ENCODE results near the gene PDGFA. TPM values are rescaled to one million over a fixed set of nuclear protein-coding genes. Genes with fewer than 3 reads are reported as not detected.

Gene PDGFA
- total RNA-seq, 1 donor from 2014 or later: 9.8 TPM

GRCh38 chr7:464454-465401 is 54.9 kb downstream of the PDGFA start:
- peak overlapping the region; percentile 74 for H3K27ac Mint-ChIP-seq
- Histone ChIP-seq H3K4me1 (peaks cover 14% of the 10 kb centered on the region), H3K9ac (no peak overlapping the region), H4K20me1 (ENCODE audit: low read depth) (no peaks in the 10 kb centered on the region), H3K4me3 (no peak overlapping the region), H3K79me2 (ENCODE audit: low read depth) (no peaks in the 10 kb centered on the region), H3K27ac (no peak overlapping the region), H2AFZ (replicated peaks) (no peak overlapping the region), H3K4me2 (no peak overlapping the region), H3K9me3 (ENCODE audit: low read depth) (no peaks in the 10 kb centered on the region), H3F3A (ENCODE audit: low read depth) (no peaks in the 10 kb centered on the region), H3K27me3 (no peaks in the 10 kb centered on the region), H3K36me3 (no peaks in the 10 kb centered on the region)
- H3K36me3 Mint-ChIP-seq: peaks cover 4% of the 10 kb centered on the region
- H3K4me3 Mint-ChIP-seq: no peak overlapping the region
- TF ChIP-seq CTCF (IDR thresholded peaks at IDR 0.05) (no peak), EZH2 (IDR thresholded peaks at IDR 0.05) (no peak), EZH2phosphoT487 (IDR thresholded peaks at IDR 0.05) (no peak)
- peaks cover 23% of the 10 kb centered on the region for H3K9me3 Mint-ChIP-seq
- DNase-seq (ENCODE audit: low spot score): no peak
- peaks cover 24% of the 10 kb centered on the region for H3K27me3 Mint-ChIP-seq (ENCODE audit: insufficient read depth, low read depth)
- H3K4me1 Mint-ChIP-seq: peaks cover 21% of the 10 kb centered on the region

DNA sequence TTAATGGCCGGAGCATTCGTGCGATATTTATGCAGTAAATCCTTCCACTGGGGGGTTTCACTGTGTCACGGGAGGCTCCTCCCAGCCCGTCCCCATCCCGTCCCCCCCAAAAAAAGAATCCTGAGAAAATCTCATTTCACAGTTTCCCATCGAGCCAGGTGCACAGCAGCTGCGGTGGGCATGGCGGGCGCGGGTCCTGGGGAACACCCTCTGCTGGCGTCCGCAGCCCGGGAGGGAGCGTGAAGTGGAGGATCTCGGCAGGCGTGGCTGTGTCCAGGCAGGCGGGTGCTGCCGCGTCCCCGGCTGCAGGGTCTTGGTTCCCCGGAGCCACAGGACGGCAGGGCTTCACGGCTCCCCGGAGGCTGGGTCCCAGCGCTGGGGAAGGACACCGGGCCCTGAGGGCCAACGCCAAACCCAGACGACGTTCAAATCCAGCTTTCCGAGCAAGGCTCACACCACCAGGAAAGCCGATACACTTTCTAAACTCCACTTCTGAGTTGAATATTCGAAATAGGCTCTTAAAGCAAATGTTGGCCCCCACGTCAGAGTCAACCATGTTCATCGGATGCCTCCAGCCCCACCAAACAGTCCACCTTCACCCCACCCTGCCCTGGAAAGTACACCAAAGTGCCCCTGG is 55.7 kb downstream of the PDGFA start:
- Mint-ChIP-seq H3K36me3 (peaks cover 4% of the 10 kb centered on the region), H3K4me3 (no peak overlapping the region), H3K27me3 (ENCODE audit: insufficient read depth, low read depth) (peaks cover 28% of the 10 kb centered on the region), H3K27ac (no peak overlapping the region), H3K4me1 (peaks cover 25% of the 10 kb centered on the region), H3K9me3 (peaks cover 22% of the 10 kb centered on the region)
- no peak for TF ChIP-seq CTCF (IDR thresholded peaks at IDR 0.05)
- no peak for TF ChIP-seq EZH2 (IDR thresholded peaks at IDR 0.05)
- no peak for TF ChIP-seq EZH2phosphoT487 (IDR thresholded peaks at IDR 0.05)
- H3K36me3 ChIP-seq: no peaks in the 10 kb centered on the region
- no peaks in the 10 kb centered on the region for H3K79me2 ChIP-seq (ENCODE audit: low read depth)
- no peaks in the 10 kb centered on the region for H3K9me3 ChIP-seq (ENCODE audit: low read depth)
- no peak for DNase-seq (ENCODE audit: low spot score)
- H3K9ac ChIP-seq: no peak overlapping the region
- no peaks in the 10 kb centered on the region for H3F3A ChIP-seq (ENCODE audit: low read depth)
- no peak overlapping the region for H3K4me2 ChIP-seq
- no peak overlapping the region for H3K27ac ChIP-seq
- H3K4me1 ChIP-seq: peaks cover 14% of the 10 kb centered on the region
- no peak overlapping the region for H2AFZ ChIP-seq (replicated peaks)
- no peak overlapping the region for H3K4me3 ChIP-seq
- no peaks in the 10 kb centered on the region for H4K20me1 ChIP-seq (ENCODE audit: low read depth)
- H3K27me3 ChIP-seq: no peaks in the 10 kb centered on the region

DNA sequence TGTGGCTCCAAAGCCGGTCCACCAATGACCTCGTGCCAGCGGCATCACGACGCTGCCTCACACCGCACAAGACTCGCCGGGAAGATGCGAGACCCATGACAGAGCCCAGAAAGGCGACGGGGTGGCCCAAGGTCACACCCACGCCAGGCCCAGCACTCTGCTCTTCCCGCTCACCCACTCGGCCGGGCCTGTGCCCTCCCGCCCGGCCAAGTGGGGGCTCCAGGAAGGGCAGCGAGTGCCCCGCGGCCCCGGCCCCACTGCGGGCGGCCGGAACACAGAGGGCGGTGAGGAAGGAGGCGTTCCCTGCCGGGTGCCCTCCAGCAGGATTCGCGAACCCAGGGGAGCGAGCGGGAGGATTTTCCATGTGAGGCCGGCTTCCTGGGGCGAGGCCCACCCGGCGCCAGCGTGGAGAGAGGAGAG is 56.3 kb downstream of the PDGFA start:
- peaks cover 25% of the 10 kb centered on the region for H3K4me1 Mint-ChIP-seq
- Histone ChIP-seq H3K9me3 (ENCODE audit: low read depth) (no peaks in the 10 kb centered on the region), H4K20me1 (ENCODE audit: low read depth) (no peaks in the 10 kb centered on the region), H3K36me3 (no peaks in the 10 kb centered on the region), H3K27me3 (no peaks in the 10 kb centered on the region), H2AFZ (replicated peaks) (no peak overlapping the region), H3K79me2 (ENCODE audit: low read depth) (no peaks in the 10 kb centered on the region), H3K4me1 (peaks cover 14% of the 10 kb centered on the region), H3F3A (ENCODE audit: low read depth) (no peaks in the 10 kb centered on the region), H3K4me3 (no peak overlapping the region), H3K4me2 (no peak overlapping the region), H3K27ac (no peak overlapping the region), H3K9ac (no peak overlapping the region)
- no peak for TF ChIP-seq EZH2phosphoT487 (IDR thresholded peaks at IDR 0.05)
- TF ChIP-seq EZH2 (IDR thresholded peaks at IDR 0.05): no peak
- H3K9me3 Mint-ChIP-seq: peaks cover 17% of the 10 kb centered on the region
- H3K4me3 Mint-ChIP-seq: no peak overlapping the region
- no peak overlapping the region for H3K27ac Mint-ChIP-seq
- no peak for DNase-seq (ENCODE audit: low spot score)
- H3K36me3 Mint-ChIP-seq: peaks cover 4% of the 10 kb centered on the region
- H3K27me3 Mint-ChIP-seq (ENCODE audit: insufficient read depth, low read depth): peaks cover 24% of the 10 kb centered on the region
